Body of pancreas (tissue), 4 donors: Measurements from ENCODE around the gene ADAMTSL2.

ENCODE experiments used
- POLR2A ChIP-seq, 3 donors: fragments of 450-650 bp; IDR thresholded peaks; one replicate each; pipeline ENCODE4 v1.6.1; 2016; ENCODE audit warnings: antibody characterized with exemption in 3 of 3, mild to moderate bottlenecking in 2 of 3
- TF ChIP-seq, protein P1 (sequence below), 7 experiments: fragments of 450-650 bp in 4 of 7; fragments of 200-600 bp in 3 of 7; sonication (generic) in 3 of 7; IDR thresholded peaks; one replicate each; pipeline ENCODE4 v1.5.1; 2016 to 2019; ENCODE audit warnings: antibody characterized with exemption in 7 of 7

DNA sequence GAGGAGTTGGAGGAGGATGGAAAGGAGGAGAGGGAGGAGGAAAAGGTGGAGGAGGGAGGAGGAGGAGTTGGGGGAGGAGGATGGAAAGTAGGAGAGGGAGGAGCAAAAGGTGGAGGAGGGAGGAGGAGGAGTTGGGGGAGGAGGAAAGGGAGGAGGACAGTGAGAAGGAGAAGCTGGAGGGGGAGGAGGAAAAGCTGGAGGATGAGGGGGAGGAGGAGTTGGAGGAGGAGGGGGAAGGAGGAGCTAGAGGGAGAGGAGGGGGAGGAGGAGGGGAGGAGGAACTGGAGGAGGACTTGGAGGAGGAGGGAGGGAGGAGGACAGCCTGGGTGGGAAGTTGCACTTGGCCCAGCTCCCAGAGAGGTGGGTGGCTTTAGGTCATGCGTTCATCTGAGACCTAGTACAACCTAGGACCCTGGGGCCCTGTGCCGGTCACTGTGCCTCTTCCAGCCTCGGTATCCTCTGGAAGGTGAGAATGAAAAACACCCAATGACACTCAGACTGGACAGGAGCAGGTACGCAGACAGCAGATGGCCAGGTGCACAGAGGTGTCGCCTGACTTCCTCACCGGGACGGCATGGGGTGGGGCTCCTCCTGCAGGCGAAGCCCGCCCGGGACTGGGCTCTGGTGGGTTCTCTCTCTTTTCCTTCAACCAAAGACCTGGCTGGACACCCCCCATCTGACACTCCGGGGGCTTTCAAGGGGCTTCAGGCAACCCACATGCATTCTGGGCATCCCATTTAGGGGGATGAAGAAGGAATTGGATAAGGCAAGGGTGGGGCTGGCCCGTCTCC, 43.4 kb upstream of the ADAMTSL2 start:
- TF ChIP-seq, protein P1, sequence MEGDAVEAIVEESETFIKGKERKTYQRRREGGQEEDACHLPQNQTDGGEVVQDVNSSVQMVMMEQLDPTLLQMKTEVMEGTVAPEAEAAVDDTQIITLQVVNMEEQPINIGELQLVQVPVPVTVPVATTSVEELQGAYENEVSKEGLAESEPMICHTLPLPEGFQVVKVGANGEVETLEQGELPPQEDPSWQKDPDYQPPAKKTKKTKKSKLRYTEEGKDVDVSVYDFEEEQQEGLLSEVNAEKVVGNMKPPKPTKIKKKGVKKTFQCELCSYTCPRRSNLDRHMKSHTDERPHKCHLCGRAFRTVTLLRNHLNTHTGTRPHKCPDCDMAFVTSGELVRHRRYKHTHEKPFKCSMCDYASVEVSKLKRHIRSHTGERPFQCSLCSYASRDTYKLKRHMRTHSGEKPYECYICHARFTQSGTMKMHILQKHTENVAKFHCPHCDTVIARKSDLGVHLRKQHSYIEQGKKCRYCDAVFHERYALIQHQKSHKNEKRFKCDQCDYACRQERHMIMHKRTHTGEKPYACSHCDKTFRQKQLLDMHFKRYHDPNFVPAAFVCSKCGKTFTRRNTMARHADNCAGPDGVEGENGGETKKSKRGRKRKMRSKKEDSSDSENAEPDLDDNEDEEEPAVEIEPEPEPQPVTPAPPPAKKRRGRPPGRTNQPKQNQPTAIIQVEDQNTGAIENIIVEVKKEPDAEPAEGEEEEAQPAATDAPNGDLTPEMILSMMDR (IDR thresholded peaks at IDR 0.05): no peak
- no peak for TF ChIP-seq POLR2A (IDR thresholded peaks at IDR 0.05)
